ENCODE measurements around the gene B3GALT5. TPM values are rescaled to one million over a fixed set of nuclear protein-coding genes. Genes with fewer than 3 reads are reported as not detected.
"Not testable (repeated sequence)": the region's sequence is repeated elsewhere in the genome, so short reads cannot be mapped to it uniquely, and the experiment has no call there.

Gene B3GALT5
- total and polyA plus RNA-seq, 2 experiments from 2014 or later, result 3.1 to 7.0 TPM

DNA sequence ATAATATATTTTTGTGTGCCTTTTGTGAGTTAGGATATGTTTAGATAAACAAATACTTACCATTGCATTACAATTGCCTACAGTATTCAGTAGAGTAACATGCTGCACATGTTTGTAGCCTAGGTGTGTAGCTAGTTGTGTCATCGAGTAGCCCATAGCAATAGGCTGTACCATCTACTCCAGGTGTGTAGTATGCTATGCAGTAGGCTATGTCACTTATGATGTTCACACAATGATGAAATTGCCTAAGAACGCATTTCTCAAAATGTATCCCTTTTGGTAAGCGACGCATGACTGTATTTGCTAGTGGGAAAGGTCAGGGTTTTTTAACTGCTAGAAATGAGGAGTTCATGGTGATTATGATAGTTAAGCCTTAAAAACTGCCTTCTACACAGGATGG is 30.0 kb upstream of the B3GALT5 start:
- WGBS (ENCODE audit: low lambda C conversion rate, missing lambda C conversion rate), result 97% methylated on average over 4 of the region's 4 CpGs
- no peaks in the 10 kb centered on the region for H3K27me3 ChIP-seq
- no peaks in the 10 kb centered on the region for H4K20me1 ChIP-seq (ENCODE audit: insufficient read depth, poor library complexity, severe bottlenecking)
- no peaks in the 10 kb centered on the region for H3K36me3 ChIP-seq (replicated peaks; ENCODE audit: insufficient read depth, low read depth)
- TF ChIP-seq EZH2phosphoT487 (IDR thresholded peaks at IDR 0.05; ENCODE audit: low read depth, severe bottlenecking, unreplicated experiment) (no peak), EZH2 (IDR thresholded peaks at IDR 0.05; ENCODE audit: borderline replicate concordance) (no peak)
- TF ChIP-seq, protein P1, sequence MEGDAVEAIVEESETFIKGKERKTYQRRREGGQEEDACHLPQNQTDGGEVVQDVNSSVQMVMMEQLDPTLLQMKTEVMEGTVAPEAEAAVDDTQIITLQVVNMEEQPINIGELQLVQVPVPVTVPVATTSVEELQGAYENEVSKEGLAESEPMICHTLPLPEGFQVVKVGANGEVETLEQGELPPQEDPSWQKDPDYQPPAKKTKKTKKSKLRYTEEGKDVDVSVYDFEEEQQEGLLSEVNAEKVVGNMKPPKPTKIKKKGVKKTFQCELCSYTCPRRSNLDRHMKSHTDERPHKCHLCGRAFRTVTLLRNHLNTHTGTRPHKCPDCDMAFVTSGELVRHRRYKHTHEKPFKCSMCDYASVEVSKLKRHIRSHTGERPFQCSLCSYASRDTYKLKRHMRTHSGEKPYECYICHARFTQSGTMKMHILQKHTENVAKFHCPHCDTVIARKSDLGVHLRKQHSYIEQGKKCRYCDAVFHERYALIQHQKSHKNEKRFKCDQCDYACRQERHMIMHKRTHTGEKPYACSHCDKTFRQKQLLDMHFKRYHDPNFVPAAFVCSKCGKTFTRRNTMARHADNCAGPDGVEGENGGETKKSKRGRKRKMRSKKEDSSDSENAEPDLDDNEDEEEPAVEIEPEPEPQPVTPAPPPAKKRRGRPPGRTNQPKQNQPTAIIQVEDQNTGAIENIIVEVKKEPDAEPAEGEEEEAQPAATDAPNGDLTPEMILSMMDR (IDR thresholded peaks at IDR 0.05; ENCODE audit: poor library complexity), result no peak
- no peak overlapping the region for H2AFZ ChIP-seq
- no peaks in the 10 kb centered on the region for H3K79me2 ChIP-seq
- DNase-seq (ENCODE audit: low spot score), result no peak
- H3K4me2 ChIP-seq, result no peak overlapping the region
- peaks cover 6% of the 10 kb centered on the region for H3K4me1 ChIP-seq (ENCODE audit: insufficient read depth)
- H3K9me2 ChIP-seq (replicated peaks; ENCODE audit: insufficient read depth), result no peaks in the 10 kb centered on the region
- H3K27ac ChIP-seq, result no peak overlapping the region
- no peak overlapping the region for H3K4me3 ChIP-seq
- no peaks in the 10 kb centered on the region for H3K9me3 ChIP-seq (ENCODE audit: low read depth)

DNA sequence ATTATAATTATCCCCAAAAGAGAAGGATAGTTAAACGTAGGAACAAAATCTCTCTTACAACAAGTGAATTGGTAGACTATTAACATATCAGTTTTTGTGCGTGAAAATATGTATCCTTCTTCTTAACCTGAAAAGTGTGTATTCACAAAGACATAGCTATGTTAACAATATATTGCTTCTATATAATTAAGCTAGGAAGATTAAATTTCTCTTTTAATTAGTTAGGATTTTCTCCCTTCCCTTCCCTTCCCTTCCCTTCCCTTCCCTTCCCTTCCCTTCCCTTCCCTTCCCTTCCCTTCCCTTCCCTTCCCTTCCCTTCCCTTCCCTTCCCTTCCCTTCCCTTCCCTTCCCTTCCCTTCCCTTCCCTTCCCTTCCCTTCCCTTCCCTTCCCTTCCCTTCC is 29.2 kb upstream of the B3GALT5 start:
- DNase-seq (ENCODE audit: low spot score); H3K4me3 ChIP-seq; H2AFZ ChIP-seq; H3K4me2 ChIP-seq; H4K20me1 ChIP-seq (ENCODE audit: insufficient read depth, poor library complexity, severe bottlenecking); H3K9me3 ChIP-seq (ENCODE audit: low read depth); H3K36me3 ChIP-seq (replicated peaks; ENCODE audit: insufficient read depth, low read depth); H3K79me2 ChIP-seq; H3K27ac ChIP-seq; H3K27me3 ChIP-seq; H3K9me2 ChIP-seq (replicated peaks; ENCODE audit: insufficient read depth); H3K4me1 ChIP-seq (ENCODE audit: insufficient read depth): not testable (repeated sequence)
- 92% methylated on average over 2 of the region's 2 CpGs for WGBS (ENCODE audit: low lambda C conversion rate, missing lambda C conversion rate)

DNA sequence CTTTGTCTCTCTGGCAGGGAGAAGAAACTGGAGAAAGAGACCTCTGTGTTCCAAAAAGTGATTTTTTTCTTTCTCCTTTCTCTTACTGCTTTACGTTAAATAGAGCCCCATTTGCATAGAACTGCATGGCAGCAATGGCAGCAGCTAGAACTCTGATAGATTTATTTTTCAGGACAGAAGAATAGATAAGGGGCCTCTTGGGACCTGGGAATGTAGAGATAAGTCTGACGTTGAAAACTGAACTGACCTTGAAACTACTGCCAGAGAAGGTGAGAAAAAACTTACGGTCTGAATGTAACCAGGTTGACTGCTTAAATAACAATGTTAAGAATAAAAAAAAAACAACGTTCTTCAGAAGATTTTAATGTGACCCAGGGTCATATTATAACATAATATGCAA is 25.4 kb upstream of the B3GALT5 start:
- H3K4me2 ChIP-seq, result no peak overlapping the region
- H2AFZ ChIP-seq, result no peak overlapping the region
- no peak overlapping the region for H3K27ac ChIP-seq
- H3K9me3 ChIP-seq (ENCODE audit: low read depth), result no peaks in the 10 kb centered on the region
- no peaks in the 10 kb centered on the region for H3K36me3 ChIP-seq (replicated peaks; ENCODE audit: insufficient read depth, low read depth)
- 70% methylated on average over 4 of the region's 4 CpGs for WGBS (ENCODE audit: low lambda C conversion rate, missing lambda C conversion rate)
- no peak overlapping the region for H3K4me3 ChIP-seq
- no peaks in the 10 kb centered on the region for H4K20me1 ChIP-seq (ENCODE audit: insufficient read depth, poor library complexity, severe bottlenecking)
- no peaks in the 10 kb centered on the region for H3K4me1 ChIP-seq (ENCODE audit: insufficient read depth)
- no peaks in the 10 kb centered on the region for H3K79me2 ChIP-seq
- TF ChIP-seq EZH2phosphoT487 (IDR thresholded peaks at IDR 0.05; ENCODE audit: low read depth, severe bottlenecking, unreplicated experiment) (no peak), EZH2 (IDR thresholded peaks at IDR 0.05; ENCODE audit: borderline replicate concordance) (no peak)
- TF ChIP-seq, protein P1 (IDR thresholded peaks at IDR 0.05; ENCODE audit: poor library complexity), result no peak
- no peak for DNase-seq (ENCODE audit: low spot score)
- no peaks in the 10 kb centered on the region for H3K27me3 ChIP-seq
- H3K9me2 ChIP-seq (replicated peaks; ENCODE audit: insufficient read depth), result no peaks in the 10 kb centered on the region

DNA sequence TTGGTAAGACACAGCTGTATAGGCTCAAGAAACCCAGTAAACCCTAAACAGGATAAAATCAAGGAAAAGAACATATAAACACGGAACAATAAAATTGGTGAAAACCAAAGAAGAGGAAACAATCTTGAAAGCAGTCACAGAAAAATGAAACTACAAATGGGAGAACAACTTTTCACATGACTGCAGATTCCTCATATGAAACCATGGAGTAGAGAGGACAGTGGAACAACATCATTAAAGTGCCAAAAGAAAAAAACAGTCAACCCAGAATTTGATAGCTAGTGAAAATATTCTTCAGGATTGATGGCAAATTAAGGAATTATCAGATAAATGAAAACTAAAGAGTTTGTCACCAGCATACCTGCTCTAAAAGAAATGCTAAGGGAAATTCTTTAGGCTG is 23.9 kb upstream of the B3GALT5 start:
- H3K4me3 ChIP-seq, result no peak overlapping the region
- 43% methylated on average over 1 of the region's 1 CpG for WGBS (ENCODE audit: low lambda C conversion rate, missing lambda C conversion rate)
- no peaks in the 10 kb centered on the region for H3K27me3 ChIP-seq
- no peak for DNase-seq (ENCODE audit: low spot score)
- H3K9me2 ChIP-seq (replicated peaks; ENCODE audit: insufficient read depth), result no peaks in the 10 kb centered on the region
- H4K20me1 ChIP-seq (ENCODE audit: insufficient read depth, poor library complexity, severe bottlenecking), result no peaks in the 10 kb centered on the region
- H2AFZ ChIP-seq, result no peak overlapping the region
- H3K27ac ChIP-seq, result no peak overlapping the region
- no peaks in the 10 kb centered on the region for H3K4me1 ChIP-seq (ENCODE audit: insufficient read depth)
- H3K4me2 ChIP-seq, result no peak overlapping the region
- no peaks in the 10 kb centered on the region for H3K79me2 ChIP-seq
- TF ChIP-seq EZH2phosphoT487 (IDR thresholded peaks at IDR 0.05; ENCODE audit: low read depth, severe bottlenecking, unreplicated experiment), result no peak
- TF ChIP-seq, protein P1 (IDR thresholded peaks at IDR 0.05; ENCODE audit: poor library complexity), result no peak
- no peak for TF ChIP-seq EZH2 (IDR thresholded peaks at IDR 0.05; ENCODE audit: borderline replicate concordance)
- no peaks in the 10 kb centered on the region for H3K9me3 ChIP-seq (ENCODE audit: low read depth)
- no peaks in the 10 kb centered on the region for H3K36me3 ChIP-seq (replicated peaks; ENCODE audit: insufficient read depth, low read depth)
